HL-60 (cell line): ENCODE measurements around the gene MYLK4.

Experiments
- DNase-seq, 2 experiments: peaks; one replicate each; pipeline ENCODE4 v3.0.0-alpha.2; 2010 to 2020; ENCODE audit warnings: low read depth in 1 of 2, low spot score in 1 of 2
- H3K27ac ChIP-seq: fragments of 250-450 bp; sonication (Bioruptor Pico); replicated peaks from 2 replicates; pipeline ENCODE4 v1.5.1; 2020; ENCODE audit warnings: mild to moderate bottlenecking, moderate library complexity
- H3K27me3 ChIP-seq: fragments of 250-450 bp; sonication (Bioruptor Pico); 2 replicates; pipeline ENCODE4 v1.5.1; 2021; ENCODE audit warnings: mild to moderate bottlenecking, moderate library complexity; ENCODE audit not compliant: insufficient read depth, poor library complexity, severe bottlenecking
- H3K4me3 ChIP-seq: replicated peaks from 2 replicates; pipeline ENCODE4 v1.5.1; 2011; ENCODE audit warnings: mild to moderate bottlenecking, control low read depth, low read length; ENCODE audit not compliant: insufficient read depth
- GABPA ChIP-seq: IDR thresholded peaks from 2 replicates; pipeline ENCODE4 v1.6.1; 2012; ENCODE audit warnings: low read depth
- POLR2AphosphoS5 ChIP-seq: IDR thresholded peaks from 2 replicates; pipeline ENCODE4 v1.6.1; 2012; ENCODE audit warnings: low read depth
- SPI1 ChIP-seq: IDR thresholded peaks from 2 replicates; pipeline ENCODE4 v1.6.1; 2012; ENCODE audit warnings: low read depth, mild to moderate bottlenecking, borderline replicate concordance
- TF ChIP-seq, protein P1 (sequence below): IDR thresholded peaks from one replicate; pipeline ENCODE4 v1.5.1; 2011; ENCODE audit warnings: low read length, control low read depth, inconsistent platforms; ENCODE audit not compliant: insufficient read depth
- TF ChIP-seq, protein P2 (sequence below): IDR thresholded peaks from 2 replicates; pipeline ENCODE4 v1.6.1; 2012; ENCODE audit warnings: low read depth; ENCODE audit not compliant: insufficient replicate concordance

The MYLK4 gene

DNA sequence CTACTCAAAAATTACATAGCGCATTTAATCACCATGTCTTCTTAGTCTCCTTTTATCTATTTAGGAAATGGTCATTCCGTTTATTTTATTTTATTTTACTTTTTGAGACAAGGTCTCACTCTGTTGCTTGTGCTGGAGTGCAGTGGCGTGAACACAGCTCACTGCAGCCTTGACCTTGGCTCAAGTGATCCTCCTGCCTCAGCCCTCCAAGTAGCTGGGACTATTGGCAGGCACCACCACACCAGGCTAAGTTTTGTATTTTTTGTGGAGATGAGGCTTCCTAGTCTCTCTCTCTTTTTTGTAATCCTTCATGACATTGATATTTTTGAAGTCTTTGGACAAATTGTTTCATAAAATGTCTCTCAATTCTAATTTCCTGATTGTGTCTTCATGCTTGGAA lies 4.7 kb upstream of the MYLK4 start:
- no peak overlapping the region for H3K27ac ChIP-seq
- no peak overlapping the region for H3K4me3 ChIP-seq
- no peak for DNase-seq
- TF ChIP-seq GABPA, result no peak
- TF ChIP-seq, protein P1, sequence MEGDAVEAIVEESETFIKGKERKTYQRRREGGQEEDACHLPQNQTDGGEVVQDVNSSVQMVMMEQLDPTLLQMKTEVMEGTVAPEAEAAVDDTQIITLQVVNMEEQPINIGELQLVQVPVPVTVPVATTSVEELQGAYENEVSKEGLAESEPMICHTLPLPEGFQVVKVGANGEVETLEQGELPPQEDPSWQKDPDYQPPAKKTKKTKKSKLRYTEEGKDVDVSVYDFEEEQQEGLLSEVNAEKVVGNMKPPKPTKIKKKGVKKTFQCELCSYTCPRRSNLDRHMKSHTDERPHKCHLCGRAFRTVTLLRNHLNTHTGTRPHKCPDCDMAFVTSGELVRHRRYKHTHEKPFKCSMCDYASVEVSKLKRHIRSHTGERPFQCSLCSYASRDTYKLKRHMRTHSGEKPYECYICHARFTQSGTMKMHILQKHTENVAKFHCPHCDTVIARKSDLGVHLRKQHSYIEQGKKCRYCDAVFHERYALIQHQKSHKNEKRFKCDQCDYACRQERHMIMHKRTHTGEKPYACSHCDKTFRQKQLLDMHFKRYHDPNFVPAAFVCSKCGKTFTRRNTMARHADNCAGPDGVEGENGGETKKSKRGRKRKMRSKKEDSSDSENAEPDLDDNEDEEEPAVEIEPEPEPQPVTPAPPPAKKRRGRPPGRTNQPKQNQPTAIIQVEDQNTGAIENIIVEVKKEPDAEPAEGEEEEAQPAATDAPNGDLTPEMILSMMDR, result no peak
- TF ChIP-seq, protein P2, sequence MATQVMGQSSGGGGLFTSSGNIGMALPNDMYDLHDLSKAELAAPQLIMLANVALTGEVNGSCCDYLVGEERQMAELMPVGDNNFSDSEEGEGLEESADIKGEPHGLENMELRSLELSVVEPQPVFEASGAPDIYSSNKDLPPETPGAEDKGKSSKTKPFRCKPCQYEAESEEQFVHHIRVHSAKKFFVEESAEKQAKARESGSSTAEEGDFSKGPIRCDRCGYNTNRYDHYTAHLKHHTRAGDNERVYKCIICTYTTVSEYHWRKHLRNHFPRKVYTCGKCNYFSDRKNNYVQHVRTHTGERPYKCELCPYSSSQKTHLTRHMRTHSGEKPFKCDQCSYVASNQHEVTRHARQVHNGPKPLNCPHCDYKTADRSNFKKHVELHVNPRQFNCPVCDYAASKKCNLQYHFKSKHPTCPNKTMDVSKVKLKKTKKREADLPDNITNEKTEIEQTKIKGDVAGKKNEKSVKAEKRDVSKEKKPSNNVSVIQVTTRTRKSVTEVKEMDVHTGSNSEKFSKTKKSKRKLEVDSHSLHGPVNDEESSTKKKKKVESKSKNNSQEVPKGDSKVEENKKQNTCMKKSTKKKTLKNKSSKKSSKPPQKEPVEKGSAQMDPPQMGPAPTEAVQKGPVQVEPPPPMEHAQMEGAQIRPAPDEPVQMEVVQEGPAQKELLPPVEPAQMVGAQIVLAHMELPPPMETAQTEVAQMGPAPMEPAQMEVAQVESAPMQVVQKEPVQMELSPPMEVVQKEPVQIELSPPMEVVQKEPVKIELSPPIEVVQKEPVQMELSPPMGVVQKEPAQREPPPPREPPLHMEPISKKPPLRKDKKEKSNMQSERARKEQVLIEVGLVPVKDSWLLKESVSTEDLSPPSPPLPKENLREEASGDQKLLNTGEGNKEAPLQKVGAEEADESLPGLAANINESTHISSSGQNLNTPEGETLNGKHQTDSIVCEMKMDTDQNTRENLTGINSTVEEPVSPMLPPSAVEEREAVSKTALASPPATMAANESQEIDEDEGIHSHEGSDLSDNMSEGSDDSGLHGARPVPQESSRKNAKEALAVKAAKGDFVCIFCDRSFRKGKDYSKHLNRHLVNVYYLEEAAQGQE, result no peak
- TF ChIP-seq SPI1, result no peak
- TF ChIP-seq POLR2AphosphoS5, result no peak
- no peaks in the 10 kb centered on the region for H3K27me3 ChIP-seq

DNA sequence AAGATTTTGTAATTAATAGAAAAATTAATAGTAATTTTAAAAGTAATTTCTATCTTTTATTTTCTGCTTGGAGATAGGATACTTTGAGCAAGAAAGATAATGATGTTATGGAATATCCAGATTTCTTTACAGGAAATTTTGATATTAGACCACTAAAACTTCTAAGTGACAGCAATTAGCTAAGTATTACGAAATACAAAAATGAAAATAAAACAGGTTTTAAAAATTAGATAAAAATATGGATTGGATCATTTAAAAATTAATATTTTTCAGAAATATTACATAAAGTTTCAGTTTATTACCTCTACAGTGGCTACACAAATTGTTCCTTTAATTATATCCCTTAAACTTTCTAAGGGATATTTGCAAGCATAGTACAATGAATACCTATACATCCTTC lies 4.2 kb upstream of the MYLK4 start:
- H3K4me3 ChIP-seq, result no peak overlapping the region
- H3K27ac ChIP-seq, result no peak overlapping the region
- DNase-seq, result no peak
- TF ChIP-seq POLR2AphosphoS5 (no peak), GABPA (no peak), SPI1 (no peak)
- TF ChIP-seq, protein P1, result no peak
- TF ChIP-seq, protein P2, result no peak
- no peaks in the 10 kb centered on the region for H3K27me3 ChIP-seq

DNA sequence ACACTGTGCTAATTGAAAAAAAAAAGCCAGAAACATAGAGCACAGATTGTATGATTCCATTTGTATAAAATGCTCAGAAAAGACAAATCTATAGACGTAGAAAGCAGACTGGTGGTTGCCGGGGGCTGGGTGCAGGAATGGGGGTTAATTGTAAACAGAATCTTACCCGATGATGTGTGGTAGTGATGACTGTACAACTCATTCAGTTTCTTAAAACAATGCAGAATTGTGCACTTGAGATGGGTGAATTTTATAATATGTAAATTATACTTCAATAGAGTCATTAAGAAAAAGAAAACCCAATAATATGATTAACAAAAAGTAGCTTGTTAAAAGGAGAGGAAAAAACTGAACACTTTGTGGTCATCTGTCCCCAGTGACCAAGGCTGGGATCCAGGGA lies 3.7 kb upstream of the MYLK4 start:
- TF ChIP-seq, protein P2, result no peak
- TF ChIP-seq POLR2AphosphoS5, result no peak
- TF ChIP-seq, protein P1, result no peak
- no peak for TF ChIP-seq GABPA
- TF ChIP-seq SPI1, result no peak
- Histone ChIP-seq H3K27ac (no peak overlapping the region), H3K27me3 (no peaks in the 10 kb centered on the region), H3K4me3 (no peak overlapping the region)
- no peak for DNase-seq
